Measurements from ENCODE around the gene KRTAP10-7.
"Not testable (repeated sequence)": the region's sequence is repeated elsewhere in the genome, so short reads cannot be mapped to it uniquely, and the experiment has no call there.

The KRTAP10-7 gene

DNA sequence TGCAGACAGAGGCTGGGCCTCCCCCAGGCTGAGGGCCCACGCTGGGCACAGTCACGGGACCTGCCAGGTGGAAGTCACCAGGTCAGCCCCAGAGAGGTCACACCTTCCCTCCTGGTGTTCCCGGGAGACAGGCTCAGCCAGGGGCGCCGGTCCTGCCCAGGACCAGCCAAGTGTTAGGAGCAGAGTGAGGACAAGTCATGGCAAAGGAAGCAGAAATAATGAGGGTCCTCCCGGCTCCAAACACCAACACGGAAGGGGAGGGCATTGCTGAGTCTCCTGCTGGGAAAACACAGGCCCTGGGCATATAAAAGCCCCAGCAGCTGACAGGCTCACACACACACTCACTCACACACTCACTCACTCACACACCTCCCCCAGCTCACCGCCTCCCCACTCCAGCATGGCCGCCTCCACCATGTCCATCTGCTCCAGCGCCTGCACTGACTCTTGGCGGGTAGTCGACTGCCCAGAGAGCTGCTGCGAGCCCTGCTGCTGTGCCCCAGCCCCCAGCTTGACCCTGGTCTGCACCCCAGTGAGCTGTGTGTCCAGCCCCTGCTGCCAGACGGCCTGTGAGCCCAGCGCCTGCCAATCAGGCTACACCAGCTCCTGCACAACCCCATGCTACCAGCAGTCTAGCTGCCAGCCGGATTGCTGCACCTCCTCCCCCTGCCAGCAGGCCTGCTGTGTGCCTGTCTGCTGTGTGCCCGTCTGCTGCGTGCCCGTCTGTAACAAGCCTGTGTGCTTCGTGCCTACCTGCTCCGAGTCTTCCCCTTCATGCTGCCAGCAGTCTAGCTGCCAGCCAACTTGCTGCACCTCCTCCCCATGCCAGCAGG lies 36.8 kb downstream of the KRTAP10-7 start, which contains the start of gene KRTAP10-10:
TSS of gene KRTAP10-10 (plus strand) at position 339 of the 833 bp plus-strand sequence. CDS start at position 401, 62 bp downstream.
- DNase-seq, result no peak

DNA sequence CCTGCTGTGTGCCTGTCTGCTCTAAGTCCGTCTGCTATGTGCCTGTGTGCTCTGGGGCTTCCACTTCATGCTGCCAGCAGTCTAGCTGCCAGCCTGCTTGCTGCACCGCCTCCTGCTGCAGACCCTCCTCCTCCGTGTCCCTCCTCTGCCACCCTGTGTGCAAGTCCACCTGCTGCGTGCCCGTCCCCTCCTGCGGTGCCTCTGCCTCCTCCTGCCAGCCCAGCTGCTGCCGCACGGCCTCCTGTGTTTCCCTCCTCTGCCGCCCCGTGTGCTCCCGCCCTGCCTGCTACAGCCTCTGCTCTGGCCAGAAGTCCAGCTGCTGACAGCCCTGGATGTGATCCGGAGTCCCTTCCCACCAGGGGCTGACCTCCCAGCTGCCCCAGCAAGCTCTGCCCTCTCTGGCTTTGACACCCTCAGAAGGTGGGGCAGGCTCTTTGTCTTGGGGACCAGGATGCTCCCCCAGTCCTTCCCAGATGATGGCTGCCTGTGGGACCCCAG lies 37.5 kb downstream of the KRTAP10-7 start:
- DNase-seq, result not testable (repeated sequence)

DNA sequence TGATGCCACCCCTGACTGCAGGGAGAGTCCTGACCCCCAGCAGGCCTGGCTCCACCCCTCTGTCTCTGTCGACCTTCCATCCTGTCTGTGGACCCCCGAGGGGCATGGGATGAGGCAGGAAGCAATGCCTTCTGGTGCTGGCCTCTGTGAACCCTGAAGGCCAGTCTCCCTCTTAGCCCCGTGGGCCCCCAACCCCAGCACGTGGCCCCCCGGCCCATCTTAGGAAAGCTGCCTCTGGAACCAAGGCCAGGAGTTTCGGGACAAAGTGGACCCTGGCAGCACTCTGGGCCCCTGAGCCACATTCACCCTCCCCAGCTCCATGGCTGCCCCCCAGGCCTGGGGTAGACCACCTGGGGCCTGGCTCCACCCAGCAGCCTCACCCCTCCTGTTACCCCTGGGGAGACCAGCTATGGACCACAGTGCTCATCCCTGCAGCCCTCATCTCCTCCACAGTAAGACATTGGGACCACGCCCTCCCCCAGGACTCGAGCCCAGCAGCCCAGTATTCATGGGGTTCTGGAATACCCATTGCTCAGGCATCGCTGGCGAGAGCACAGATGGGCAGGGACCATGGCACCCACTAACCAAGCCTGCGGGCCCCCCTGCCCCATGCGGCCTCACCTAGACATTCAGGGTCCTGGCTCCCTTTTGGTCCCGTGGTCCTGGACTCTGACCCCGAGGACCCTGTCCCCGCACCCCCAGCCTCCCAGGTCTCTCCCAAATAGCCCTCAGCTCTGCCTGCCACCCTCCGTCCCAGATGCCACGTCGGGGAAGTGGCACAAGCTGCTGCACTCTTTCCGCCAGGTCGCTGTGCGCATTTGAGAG lies 38.3 kb downstream of the KRTAP10-7 start:
- DNase-seq, result not testable (repeated sequence)

DNA sequence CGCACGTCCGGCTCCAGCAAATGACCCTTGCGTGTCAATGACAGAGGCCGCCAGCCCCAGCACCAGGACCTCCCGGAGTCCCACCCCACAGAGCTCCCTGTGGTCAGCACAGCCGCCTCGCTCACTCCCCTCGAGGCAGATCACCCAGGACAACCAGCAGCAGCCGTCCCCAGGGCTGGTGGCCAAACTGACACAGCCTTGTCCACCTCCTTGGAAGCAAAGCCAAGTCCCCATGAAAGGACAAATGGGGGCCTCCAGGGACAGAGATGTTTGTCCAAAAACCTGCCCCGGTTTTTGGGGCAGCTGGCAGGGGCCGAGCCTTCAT lies 38.9 kb downstream of the KRTAP10-7 start:
- DNase-seq, result no peak

DNA sequence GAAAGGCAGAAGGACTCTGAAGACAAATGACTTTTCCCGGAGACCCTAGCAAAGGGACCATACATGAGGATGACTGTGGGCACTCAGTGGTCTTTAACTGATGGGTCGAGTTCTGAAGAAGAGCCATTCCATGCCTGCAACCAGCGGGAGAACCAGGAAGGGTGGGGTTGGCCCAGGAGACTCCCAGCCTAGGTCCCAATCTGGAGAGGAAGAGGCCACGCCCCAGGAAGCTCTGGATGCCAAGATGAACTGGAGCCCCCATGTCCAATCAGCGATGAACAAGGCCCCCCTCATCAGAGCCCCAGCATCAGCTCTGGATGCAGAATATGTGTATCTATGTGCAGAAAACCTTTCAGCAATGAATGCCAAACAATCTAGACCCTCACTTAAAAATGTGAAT lies 40.4 kb downstream of the KRTAP10-7 start:
- DNase-seq, result no peak

DNA sequence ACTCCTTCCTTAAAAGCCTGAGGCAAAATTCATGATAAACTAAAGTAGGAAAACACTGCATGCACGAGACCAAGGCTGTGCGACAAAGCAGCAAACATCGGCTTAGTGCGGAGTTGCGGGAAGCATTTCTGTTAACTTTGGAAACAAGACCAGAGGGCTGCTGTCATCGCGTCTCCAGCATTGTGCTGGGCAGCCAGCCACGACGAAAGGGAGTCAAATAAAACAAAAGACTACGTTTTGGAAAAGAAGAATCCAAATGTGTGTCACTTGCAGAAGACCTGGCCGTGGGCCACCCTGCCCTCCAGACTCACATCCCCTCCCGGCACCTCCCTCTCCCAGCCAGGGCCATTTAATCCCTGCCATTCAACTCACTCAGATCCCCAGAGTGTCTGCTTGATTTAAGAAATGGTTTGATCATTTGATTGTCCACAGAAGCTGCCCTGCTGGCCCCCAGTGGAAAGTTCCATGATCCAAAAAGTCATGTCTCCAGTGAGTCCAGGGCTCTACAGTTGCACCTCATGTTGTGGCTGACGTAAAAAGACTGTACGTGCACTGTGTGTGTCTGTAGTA lies 43.4 kb downstream of the KRTAP10-7 start:
- no peak for DNase-seq

DNA sequence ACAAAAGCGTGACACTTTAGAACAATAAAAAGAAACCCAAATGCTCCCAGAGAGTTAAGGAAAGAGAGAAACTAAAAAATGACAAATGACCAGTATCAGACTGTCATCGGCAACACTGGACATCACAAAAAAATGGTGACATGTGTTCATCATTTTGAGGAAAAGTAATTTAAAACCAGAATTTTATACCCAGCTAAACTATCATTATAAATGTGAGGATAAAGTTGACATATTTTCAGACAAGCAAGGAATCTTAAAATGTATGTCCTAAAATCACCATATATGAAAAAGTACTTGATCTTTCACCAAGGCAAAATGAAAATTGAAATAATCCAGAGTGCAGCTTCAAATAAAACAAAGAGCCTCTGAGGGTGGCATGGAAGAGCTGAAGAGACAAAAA lies 44.5 kb downstream of the KRTAP10-7 start:
- DNase-seq, result no peak

DNA sequence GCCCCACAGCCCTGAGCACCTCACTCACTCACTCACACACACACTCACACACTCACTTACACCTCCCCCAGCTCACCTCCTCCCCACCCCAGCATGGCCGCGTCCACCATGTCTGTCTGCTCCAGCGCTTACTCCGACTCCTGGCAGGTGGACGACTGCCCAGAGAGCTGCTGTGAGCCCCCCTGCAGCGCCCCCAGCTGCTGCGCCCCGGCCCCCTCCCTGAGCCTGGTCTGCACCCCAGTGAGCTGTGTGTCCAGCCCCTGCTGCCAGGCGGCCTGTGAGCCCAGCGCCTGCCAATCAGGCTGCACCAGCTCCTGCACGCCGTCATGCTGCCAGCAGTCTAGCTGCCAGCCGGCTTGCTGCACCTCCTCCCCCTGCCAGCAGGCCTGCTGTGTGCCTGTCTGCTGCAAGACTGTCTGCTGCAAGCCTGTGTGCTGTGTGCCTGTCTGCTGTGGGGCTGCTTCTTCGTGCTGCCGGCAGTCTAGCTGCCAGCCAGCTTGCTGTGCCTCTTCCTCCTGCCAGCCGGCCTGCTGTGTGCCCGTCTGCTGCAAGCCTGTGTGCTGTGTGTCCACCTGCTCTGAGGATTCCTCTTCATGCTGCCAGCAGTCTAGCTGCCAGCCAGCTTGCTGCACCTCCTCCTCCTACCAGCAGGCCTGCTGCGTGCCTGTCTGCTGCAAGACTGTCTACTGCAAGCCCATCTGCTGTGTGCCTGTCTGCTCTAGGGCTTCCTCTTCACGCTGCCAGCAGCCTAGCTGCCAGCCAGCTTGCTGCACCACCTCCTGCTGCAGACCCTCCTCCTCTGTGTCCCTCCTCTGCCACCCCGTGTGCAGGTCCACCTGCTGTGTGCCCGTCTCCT lies 46.2 kb downstream of the KRTAP10-7 start, which contains the start of gene KRTAP10-11:
TSS of gene KRTAP10-11 (plus strand) at position 49 of the 856 bp plus-strand sequence. CDS start at position 94, 45 bp downstream.
- DNase-seq, result not testable (repeated sequence)

DNA sequence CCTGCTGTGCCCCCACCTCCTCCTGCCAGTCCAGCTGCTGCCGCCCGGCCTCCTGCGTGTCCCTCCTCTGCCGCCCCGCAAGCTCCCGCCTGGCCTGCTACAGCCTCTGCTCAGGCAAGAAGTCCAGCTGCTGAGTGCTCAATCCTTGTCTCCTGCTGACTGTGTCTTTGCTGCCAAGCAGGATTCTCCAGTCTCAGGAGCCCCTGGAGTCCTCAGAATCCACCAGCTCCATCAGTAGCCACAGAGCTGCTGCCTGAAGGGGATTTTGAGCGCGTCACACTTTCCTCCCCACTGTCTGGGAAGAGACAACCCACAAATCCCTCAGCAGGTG lies 46.8 kb downstream of the KRTAP10-7 start:
- DNase-seq, result no peak

DNA sequence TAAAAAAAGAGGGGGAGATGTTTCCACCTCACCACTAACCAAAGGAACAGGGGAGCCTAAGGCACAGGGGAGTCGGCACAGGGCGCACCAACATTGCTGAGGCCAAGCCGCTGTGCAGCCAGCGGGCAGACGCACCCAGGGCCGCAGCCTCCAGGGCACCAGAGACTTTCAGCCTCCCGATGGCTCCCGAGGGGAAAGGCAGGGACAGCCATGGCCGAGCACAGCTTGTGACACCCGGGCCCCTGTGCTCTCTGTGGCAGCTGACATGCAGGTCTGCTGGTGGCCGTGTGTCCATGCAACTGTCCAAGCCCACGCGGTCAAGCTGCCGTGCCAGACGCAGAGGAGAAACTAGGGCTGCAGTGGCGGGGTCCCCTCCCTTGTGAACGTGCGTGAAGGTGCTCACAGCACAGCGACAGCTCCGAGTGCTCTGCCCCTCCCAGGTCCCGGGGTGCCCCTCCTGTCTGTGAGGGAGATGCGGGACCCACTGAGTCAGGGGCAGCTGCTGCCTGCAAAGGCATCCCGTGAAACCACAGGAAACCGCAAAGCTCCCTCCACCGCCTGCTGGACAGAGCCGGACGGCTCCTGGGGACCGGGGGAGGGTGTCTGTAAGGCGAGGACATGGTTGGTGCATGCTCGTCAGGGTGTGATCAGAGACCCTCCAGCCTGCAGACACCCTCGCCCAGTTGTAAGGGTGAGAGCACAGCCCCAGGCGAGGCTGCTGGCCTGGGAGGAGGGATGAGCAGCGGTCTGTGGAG lies 48.3 kb downstream of the KRTAP10-7 start:
- DNase-seq, result no peak

DNA sequence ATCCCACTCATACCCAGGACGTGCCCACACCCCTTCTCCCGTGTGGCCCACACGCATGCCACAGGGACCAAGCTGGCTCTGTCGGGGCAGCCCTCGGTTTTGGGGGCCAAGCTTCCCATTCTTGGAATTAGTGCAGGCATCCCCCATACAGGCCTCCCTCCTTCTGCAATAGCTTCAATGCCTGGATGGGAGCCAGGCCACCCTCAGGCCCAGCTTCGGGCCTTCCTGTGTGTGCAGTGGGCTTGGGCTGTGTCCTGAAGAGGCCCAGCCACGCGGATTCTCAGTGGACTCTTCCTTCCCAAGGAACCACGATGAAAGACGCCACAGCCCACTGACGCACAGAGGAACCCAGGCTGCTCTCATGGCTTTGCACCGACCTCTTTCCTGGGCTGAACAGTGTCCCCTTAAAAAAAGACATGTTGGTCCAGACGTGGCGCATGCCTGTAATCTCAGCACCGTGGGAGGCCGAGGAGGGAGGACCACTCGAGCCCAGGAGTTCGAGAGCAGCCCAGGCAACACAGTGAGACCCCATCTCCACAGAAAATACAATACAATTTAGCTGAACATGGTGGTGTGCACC lies 49.2 kb downstream of the KRTAP10-7 start:
- DNase-seq, result no peak

DNA sequence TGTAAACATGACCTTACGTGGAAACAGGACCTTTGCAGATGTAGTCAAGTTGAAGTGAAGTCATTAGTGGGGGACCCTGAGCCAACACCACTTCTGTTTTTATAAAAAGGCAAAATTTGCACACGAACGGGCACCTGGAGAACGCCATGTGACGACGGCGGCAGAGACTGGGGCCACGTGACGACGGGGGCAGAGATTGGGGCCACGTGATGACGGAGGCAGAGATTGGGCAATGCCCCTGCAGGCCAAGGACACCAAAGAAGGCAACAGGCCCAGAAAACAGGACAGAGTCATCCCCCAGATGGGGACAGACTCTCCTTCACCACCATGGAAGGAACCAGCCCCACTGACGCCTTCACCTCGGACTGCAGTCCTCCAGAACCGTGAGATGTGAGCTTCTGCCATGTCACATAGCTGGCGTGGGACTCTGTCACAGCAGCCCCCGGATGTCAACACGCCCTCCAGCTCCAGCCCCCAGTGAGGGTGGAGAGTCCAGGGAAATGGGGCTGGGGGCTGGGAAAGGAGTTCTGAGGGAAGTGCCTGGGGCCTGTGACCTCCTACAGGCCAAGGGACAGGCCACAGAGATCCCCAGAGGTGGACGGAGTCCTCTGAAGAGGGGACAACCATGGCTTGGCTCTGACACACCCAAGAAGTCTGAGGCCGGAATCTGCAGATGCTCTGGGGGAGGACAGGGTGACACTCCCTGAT lies 50.0 kb downstream of the KRTAP10-7 start:
- DNase-seq, result no peak

DNA sequence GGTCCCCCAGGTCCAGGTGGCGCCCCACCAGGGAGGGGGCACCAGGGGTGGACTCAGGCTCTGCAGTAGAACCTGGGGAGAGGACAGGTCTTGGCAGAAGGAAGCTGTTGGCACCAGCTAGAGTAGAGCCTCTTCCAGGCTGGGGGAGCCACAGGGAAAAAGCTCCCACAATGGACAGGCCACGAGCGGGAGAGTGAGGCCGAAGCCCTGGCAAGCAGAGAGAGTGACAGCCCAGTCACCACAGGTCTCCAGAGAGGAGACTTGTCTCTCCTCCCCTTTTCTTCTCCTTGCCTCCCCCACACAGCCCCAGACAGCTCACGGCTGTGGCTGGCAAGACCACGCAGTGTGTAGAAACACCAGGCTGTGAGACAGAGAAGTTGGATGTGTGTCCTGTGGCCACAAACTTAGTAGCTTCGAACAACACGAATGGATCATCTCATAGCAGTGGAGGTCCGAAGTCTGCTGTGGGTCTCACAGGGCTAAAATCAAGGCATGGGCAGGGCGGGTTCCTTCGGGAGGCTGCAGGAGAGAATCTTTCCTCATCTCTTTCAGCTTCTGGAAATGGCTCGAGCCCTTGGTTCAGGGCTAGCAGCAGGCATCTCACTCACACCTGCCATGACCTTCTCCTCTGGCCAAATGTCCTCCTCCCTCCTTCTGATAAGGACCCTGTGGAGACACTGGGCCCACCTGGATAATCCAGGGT lies 50.7 kb downstream of the KRTAP10-7 start:
- no peak for DNase-seq

All from stimulated activated CD8-positive, alpha-beta memory T cell treated with anti-CD3 and anti-CD28 coated beads, Interleukin-4, amount 100 ng/mL, for 48 hours (primary cell).